GM23338 (cell line): ENCODE results near the gene ANO1.
A peak's percentile ranks its signal among the peaks of the same experiment; 100 is the strongest.

Source experiments
- CREB1 ChIP-seq: fragments of 250-450 bp; sonication (Bioruptor Pico); IDR thresholded peaks from 2 replicates; pipeline ENCODE4 v1.5.0; 2020; ENCODE audit warnings: low read depth, mild to moderate bottlenecking, moderate library complexity
- CTCF ChIP-seq, 2 experiments: fragments of 200-600 bp in 1 of 2; sonication (generic) in 1 of 2; conservative IDR thresholded peaks; 2 replicates each; pipeline versions ENCODE4 v1.5.1 to v1.6.1; 2016 to 2017; ENCODE audit warnings: antibody characterized with exemption in 2 of 2, low read depth in 2 of 2, mild to moderate bottlenecking in 2 of 2, moderate library complexity in 1 of 2
- ETS1 ChIP-seq: IDR thresholded peaks from 2 replicates; pipeline ENCODE4 v1.6.1; 2016; ENCODE audit warnings: antibody characterized with exemption
- EZH2 ChIP-seq: fragments of 200-600 bp; sonication (generic); IDR thresholded peaks from one replicate; pipeline ENCODE4 v1.8.0; 2017; ENCODE audit warnings: antibody characterized with exemption, mild to moderate bottlenecking, low read depth; ENCODE audit not compliant: unreplicated experiment
- EZH2phosphoT487 ChIP-seq: fragments of 200-600 bp; sonication (generic); IDR thresholded peaks from one replicate; pipeline ENCODE4 v1.8.1; 2018; ENCODE audit warnings: antibody characterized with exemption; ENCODE audit not compliant: unreplicated experiment
- JUNB ChIP-seq: IDR thresholded peaks from one replicate; pipeline ENCODE4 v1.6.1; 2016; ENCODE audit warnings: antibody characterized with exemption; ENCODE audit not compliant: unreplicated experiment
- NANOG ChIP-seq: IDR thresholded peaks from 2 replicates; pipeline ENCODE4 v1.6.1; 2016; ENCODE audit warnings: antibody characterized with exemption, borderline replicate concordance
- POLR2AphosphoS5 ChIP-seq: IDR thresholded peaks from 2 replicates; pipeline ENCODE4 v1.6.1; 2016; ENCODE audit warnings: antibody characterized with exemption, low read depth
- REST ChIP-seq: IDR thresholded peaks from one replicate; pipeline ENCODE4 v1.6.1; 2018; ENCODE audit warnings: antibody characterized with exemption; ENCODE audit not compliant: unreplicated experiment
- STAT1 ChIP-seq: IDR thresholded peaks from one replicate; pipeline ENCODE4 v1.6.1; 2016; ENCODE audit warnings: antibody characterized with exemption; ENCODE audit not compliant: unreplicated experiment
- ZNF114 ChIP-seq: fragments of 250-450 bp; sonication (Bioruptor Pico); IDR thresholded peaks from 2 replicates; pipeline ENCODE4 v1.5.0; 2020; ENCODE audit warnings: mild to moderate bottlenecking, moderate library complexity
- ZNF331 ChIP-seq: fragments of 250-450 bp; sonication (Bioruptor Pico); IDR thresholded peaks from 2 replicates; pipeline ENCODE4 v1.5.0; 2020; ENCODE audit warnings: low read depth, mild to moderate bottlenecking, moderate library complexity

- TF ChIP-seq CTCF (conservative IDR thresholded peaks at IDR 0.05; ENCODE audit: low read depth in 2 of 2) (no peak), REST (no peak), POLR2AphosphoS5 (no peak), EZH2 (no peak), ETS1 (no peak), EZH2phosphoT487 (no peak), JUNB (no peak), CREB1 (CRISPR knock-in tag) (no peak), NANOG (peak; percentile 89), ZNF331 (CRISPR knock-in tag) (no peak), STAT1 (no peak), ZNF114 (CRISPR knock-in tag) (no peak)
These were observed 5.0 kb upstream of the ANO1 start for GRCh38 chr11:70072861-70073755.
